Mammary microvascular endothelial cell (primary cell): ENCODE data around the gene NSUN3. TPM values are rescaled to one million over a fixed set of nuclear protein-coding genes. Genes with fewer than 3 reads are reported as not detected.

Source experiments
- total RNA-seq: library from RNA; depleted of rRNA; stranded (reverse); fragments of >200 nt; gene quantifications from 2 replicates; pipeline ENCODE4 v1.2.3, GENCODE V29; 2015

NSUN3 gene
- total RNA-seq: 4.6 and 5.4 TPM in 2 replicates

GRCh38 chr3:94062513-94063404 lies at the start of gene NSUN3, which contains the start of gene DHFR2:
TSS of gene NSUN3 (plus strand) at chr3:94063061. CDS start at chr3:94063127, 66 bp downstream.
TSS of gene DHFR2 (minus strand) at chr3:94062916. CDS start at chr3:94061511, 1,405 bp downstream.

DNA sequence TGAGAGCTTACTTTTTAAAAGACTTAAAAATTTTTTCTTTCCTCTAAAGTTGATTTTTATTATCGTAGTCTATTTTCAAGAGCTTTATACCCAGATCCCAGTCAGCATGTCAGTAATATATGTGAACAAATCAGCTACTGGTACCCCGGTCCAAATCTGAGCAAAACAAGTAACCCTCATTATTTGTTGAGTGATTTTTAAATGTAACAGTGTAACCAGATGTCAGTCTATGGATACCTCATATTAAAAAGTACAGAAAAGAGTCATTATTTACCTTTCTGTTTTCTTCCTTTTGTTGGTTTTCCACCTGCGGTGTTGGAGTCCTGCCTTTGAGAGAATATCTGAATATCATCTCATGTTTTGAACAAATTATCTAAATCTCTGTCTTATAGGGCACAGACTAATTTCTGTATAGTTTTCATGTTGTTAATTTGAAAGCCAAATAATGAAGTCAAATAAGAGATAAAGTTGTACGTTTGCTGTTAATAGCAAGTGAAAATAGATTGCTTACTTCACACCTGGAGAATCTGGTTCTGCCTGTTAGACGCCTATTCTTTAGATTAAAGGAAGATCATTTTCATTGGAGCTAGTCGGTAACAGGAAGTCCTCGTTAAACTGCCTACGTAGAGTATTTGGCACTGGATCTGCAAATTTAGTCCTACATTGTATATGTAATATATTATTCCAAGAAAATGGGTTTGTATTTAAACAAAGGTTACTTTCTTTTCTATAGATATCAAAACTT lies 34.6 kb upstream of the NSUN3 start, which contains the start of gene STX19:
Gene STX19, minus strand, starts transcription at position 505 of the 745 bp plus-strand sequence. CDS start 13,328 bp downstream, outside the sequence.

Other genes with a start within 250 kb of the NSUN3 start
- gene PROS1, start 89.2 kb upstream of the NSUN3 start, total RNA-seq: 7.2 and 11.1 TPM in 2 replicates
- 10.0 and 10.8 TPM in 2 replicates for gene ARL13B, start 82.9 kb upstream of the NSUN3 start, total RNA-seq
- gene STX19, start 34.5 kb upstream of the NSUN3 start, total RNA-seq: not detected in 2 replicates
- gene DHFR2, start 145 bp upstream of the NSUN3 start, total RNA-seq: 3.4 and 4.8 TPM in 2 replicates